Testis (tissue), 3 donors: Measurements from ENCODE around the gene SOD3. TPM values are rescaled to one million over a fixed set of nuclear protein-coding genes. Genes with fewer than 3 reads are reported as not detected.

Experiments used
- DNase-seq: peaks from one replicate; pipeline ENCODE4 v3.0.0-alpha.2; 2019
- H3K27ac ChIP-seq, 2 donors: fragments of 200-600 bp; sonication (generic); one replicate each; pipeline ENCODE4 v1.5.1; 2019
- H3K27me3 ChIP-seq: fragments of 200-600 bp; sonication (generic); one replicate; pipeline ENCODE4 v1.5.1; 2019
- H3K36me3 ChIP-seq: fragments of 200-600 bp; sonication (generic); one replicate; pipeline ENCODE4 v1.5.1; 2017; ENCODE audit warnings: low read depth; ENCODE audit errors: missing control alignments
- H3K4me1 ChIP-seq: fragments of 200-600 bp; sonication (generic); one replicate; pipeline ENCODE4 v1.5.1; 2019
- H3K4me3 ChIP-seq, 2 donors: fragments of 200-600 bp; sonication (generic); one replicate each; pipeline ENCODE4 v1.5.1; 2017 to 2019
- H3K9me3 ChIP-seq: fragments of 200-600 bp; sonication (generic); one replicate; pipeline ENCODE4 v1.5.1; 2017
- POLR2A ChIP-seq: fragments of 450-650 bp; IDR thresholded peaks from one replicate; pipeline ENCODE4 v1.6.1; 2017; ENCODE audit warnings: antibody characterized with exemption, mild to moderate bottlenecking, moderate library complexity
- WGBS, 2 donors: methylation state at CpG; one replicate each; pipeline ENCODE4 v1.1.5; 2018; 5-methylcytosine and 5-hydroxymethylcytosine counted together
- intact Hi-C: fragments of 100-400 bp; cut with DNase I; formaldehyde crosslinking; loops from one replicate; pipeline ENCODE4 v1.15.1; 2023; ENCODE audit warnings: low total_unique reads
- polyA plus RNA-seq: library from polyadenylated mRNA; stranded (reverse); fragments of 350-450 nt; fragmentation: Illumina TruSeq; extraction: RNeasy Lipid Tissue Mini Kit (QIAGEN cat#74804); gene quantifications from one replicate; pipeline ENCODE4 v1.2.3, GENCODE V29; 2014; ENCODE audit warnings: low read depth, low replicate concordance; ENCODE audit not compliant: insufficient read depth
- total RNA-seq, 2 donors: library from RNA; depleted of rRNA; stranded (reverse); fragments of >200 nt; gene quantifications; one replicate each; pipeline ENCODE4 v1.2.3, GENCODE V29; 2016
- TF ChIP-seq, protein P1 (sequence below), 3 experiments: fragments of 450-650 bp in 2 of 3; fragments of 200-600 bp in 1 of 3; sonication (generic) in 1 of 3; IDR thresholded peaks; one replicate each; pipeline ENCODE4 v1.5.1; 2016 to 2019; ENCODE audit warnings: antibody characterized with exemption in 3 of 3, mild to moderate bottlenecking in 2 of 3, moderate library complexity in 1 of 3

SOD3 gene
- total and polyA plus RNA-seq, 3 donors from 2014 or later = 136 to 355 (median 354) TPM

DNA sequence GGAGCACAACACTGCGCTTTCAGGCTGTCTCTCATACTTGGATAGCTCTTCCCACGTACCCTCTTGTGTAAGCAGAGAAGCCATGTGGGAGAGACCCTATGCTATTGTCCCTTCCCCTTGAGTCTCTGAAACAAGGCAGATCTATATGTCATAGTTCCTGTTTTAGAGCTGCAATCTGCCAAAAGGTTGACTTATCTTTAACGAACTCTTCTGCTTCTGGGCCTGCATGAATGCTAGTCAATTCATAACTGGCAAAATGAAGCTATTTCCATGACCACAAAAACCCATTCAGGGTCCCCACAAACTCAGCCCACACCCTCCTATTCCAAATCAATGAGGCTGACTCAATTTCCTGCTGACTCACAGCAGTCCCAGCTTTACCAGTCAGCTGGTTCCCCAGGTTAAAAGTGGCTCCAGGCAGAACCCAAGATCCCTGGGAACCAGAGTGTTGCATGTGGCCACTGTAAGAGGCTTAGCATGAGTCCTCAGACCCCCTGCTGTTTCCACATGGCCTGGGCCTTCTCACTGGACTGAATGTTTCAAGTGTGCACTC, 25.3 kb upstream of the SOD3 start:
- DNase-seq = no peak
- H3K27ac ChIP-seq = no peak overlapping the region
- 97 to 100% methylated on average over 3 of the region's 3 CpGs for WGBS, 2 donors
- no peaks in the 10 kb centered on the region for H3K4me1 ChIP-seq
- intact Hi-C loops = no loop called here
- no peaks in the 10 kb centered on the region for H3K36me3 ChIP-seq
- H3K4me3 ChIP-seq = no peak overlapping the region
- H3K27me3 ChIP-seq = no peaks in the 10 kb centered on the region
- TF ChIP-seq, protein P1, sequence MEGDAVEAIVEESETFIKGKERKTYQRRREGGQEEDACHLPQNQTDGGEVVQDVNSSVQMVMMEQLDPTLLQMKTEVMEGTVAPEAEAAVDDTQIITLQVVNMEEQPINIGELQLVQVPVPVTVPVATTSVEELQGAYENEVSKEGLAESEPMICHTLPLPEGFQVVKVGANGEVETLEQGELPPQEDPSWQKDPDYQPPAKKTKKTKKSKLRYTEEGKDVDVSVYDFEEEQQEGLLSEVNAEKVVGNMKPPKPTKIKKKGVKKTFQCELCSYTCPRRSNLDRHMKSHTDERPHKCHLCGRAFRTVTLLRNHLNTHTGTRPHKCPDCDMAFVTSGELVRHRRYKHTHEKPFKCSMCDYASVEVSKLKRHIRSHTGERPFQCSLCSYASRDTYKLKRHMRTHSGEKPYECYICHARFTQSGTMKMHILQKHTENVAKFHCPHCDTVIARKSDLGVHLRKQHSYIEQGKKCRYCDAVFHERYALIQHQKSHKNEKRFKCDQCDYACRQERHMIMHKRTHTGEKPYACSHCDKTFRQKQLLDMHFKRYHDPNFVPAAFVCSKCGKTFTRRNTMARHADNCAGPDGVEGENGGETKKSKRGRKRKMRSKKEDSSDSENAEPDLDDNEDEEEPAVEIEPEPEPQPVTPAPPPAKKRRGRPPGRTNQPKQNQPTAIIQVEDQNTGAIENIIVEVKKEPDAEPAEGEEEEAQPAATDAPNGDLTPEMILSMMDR (IDR thresholded peaks at IDR 0.05) = no peak
- TF ChIP-seq POLR2A = no peak
- no peaks in the 10 kb centered on the region for H3K9me3 ChIP-seq

- H3K4me3 ChIP-seq = no peak overlapping the region
- 94 to 98% methylated on average over 4 of the region's 4 CpGs for WGBS, 2 donors
- no peaks in the 10 kb centered on the region for H3K9me3 ChIP-seq
- intact Hi-C loops = no loop called here
- H3K36me3 ChIP-seq = no peaks in the 10 kb centered on the region
- no peak overlapping the region for H3K27ac ChIP-seq
- TF ChIP-seq, protein P1 (IDR thresholded peaks at IDR 0.05) = no peak
- TF ChIP-seq POLR2A = no peak
- no peak for DNase-seq
- H3K4me1 ChIP-seq = no peaks in the 10 kb centered on the region
- H3K27me3 ChIP-seq = no peaks in the 10 kb centered on the region
Measured at GRCh38 chr4:24770667-24771066, 24.7 kb upstream of the SOD3 start.

DNA sequence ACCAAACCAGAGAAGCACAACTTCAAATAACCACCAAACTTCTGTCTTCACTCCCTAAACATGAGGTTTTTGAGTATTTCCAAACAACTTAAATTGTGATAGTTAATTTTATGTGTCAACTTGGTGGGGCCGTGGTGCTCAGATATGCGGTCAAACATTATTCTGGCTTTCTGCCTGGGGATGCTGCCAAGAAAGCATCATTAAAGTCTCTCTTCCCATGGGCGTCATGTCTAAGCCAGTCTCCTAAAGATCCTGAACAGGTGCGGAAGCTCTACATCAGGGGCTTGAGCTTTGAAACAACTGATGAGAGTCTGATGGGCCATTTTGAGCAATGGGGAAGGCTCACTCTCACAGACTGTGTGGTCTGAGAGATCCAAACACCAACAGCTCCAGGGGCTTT, 24.1 kb upstream of the SOD3 start:
- intact Hi-C loops = no loop called here
- Histone ChIP-seq H3K36me3 (no peaks in the 10 kb centered on the region), H3K4me3 (no peak overlapping the region), H3K27me3 (no peaks in the 10 kb centered on the region), H3K9me3 (no peaks in the 10 kb centered on the region), H3K27ac (no peak overlapping the region), H3K4me1 (no peaks in the 10 kb centered on the region)
- DNase-seq = no peak
- TF ChIP-seq POLR2A = no peak
- TF ChIP-seq, protein P1 (IDR thresholded peaks at IDR 0.05) = no peak
- 74 to 90% methylated on average over 4 of the region's 4 CpGs for WGBS, 2 donors

- H3K27ac ChIP-seq = no peak overlapping the region
- 88 to 89% methylated on average over 5 of the region's 5 CpGs for WGBS, 2 donors
- TF ChIP-seq, protein P1 (IDR thresholded peaks at IDR 0.05) = no peak
- TF ChIP-seq POLR2A = no peak
Measured at GRCh38 chr4:24772061-24772705, 23.2 kb upstream of the SOD3 start.

GRCh38 chr4:24772952-24773351, 22.4 kb upstream of the SOD3 start:
- Histone ChIP-seq H3K36me3 (no peaks in the 10 kb centered on the region), H3K9me3 (no peaks in the 10 kb centered on the region), H3K27me3 (no peaks in the 10 kb centered on the region), H3K27ac (no peak overlapping the region), H3K4me3 (no peak overlapping the region), H3K4me1 (no peaks in the 10 kb centered on the region)
- 91 to 94% methylated on average over 6 of the region's 6 CpGs for WGBS, 2 donors
- intact Hi-C loops = no loop called here
- DNase-seq = no peak
- TF ChIP-seq, protein P1 (IDR thresholded peaks at IDR 0.05) = no peak
- TF ChIP-seq POLR2A = no peak

More at GRCh38 chr4:24772061-24772705, 23.2 kb upstream of the SOD3 start:
- Histone ChIP-seq H3K27me3 (no peaks in the 10 kb centered on the region), H3K36me3 (no peaks in the 10 kb centered on the region), H3K4me1 (no peaks in the 10 kb centered on the region), H3K9me3 (no peaks in the 10 kb centered on the region), H3K4me3 (no peak overlapping the region)
- DNase-seq = no peak
- intact Hi-C loops = no loop called here
